Measurements from ENCODE around the gene CADM2.

- no peak for TF ChIP-seq POLR2AphosphoS5 (IDR thresholded peaks at IDR 0.05; ENCODE audit: low read depth, low read length)
- TF ChIP-seq TAF1 (IDR thresholded peaks at IDR 0.05; ENCODE audit: borderline replicate concordance, low read depth, low read length), result no peak
- no peak for TF ChIP-seq POLR2A (IDR thresholded peaks at IDR 0.05; ENCODE audit: low read depth, low read length)
Measured at GRCh38 chr3:85516146-85516545, 557.4 kb downstream of the CADM2 start.

Measured in GM12892 (cell line).